ENCODE results near the gene ADAMTSL1.

The ADAMTSL1 gene

DNA sequence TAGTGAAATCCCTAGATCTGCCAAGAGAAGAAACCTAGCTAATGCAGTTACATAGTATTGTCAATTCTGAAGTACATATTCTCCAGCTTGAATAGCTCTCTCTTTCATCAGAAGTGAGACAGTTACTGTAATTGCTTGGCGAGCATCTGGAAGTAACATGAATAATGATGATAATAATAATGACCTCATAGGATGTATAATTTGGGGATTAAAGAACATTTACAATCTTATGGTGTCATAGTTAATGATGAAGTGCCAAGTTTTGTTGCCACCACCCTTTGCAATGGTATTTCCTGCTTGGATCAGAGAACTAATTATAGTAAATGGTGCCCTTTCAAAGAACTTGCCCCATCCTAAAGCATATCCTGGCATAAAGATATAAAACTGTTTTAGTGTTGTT, 201.4 kb downstream of the ADAMTSL1 start:
- DNase-seq, result no peak

DNA sequence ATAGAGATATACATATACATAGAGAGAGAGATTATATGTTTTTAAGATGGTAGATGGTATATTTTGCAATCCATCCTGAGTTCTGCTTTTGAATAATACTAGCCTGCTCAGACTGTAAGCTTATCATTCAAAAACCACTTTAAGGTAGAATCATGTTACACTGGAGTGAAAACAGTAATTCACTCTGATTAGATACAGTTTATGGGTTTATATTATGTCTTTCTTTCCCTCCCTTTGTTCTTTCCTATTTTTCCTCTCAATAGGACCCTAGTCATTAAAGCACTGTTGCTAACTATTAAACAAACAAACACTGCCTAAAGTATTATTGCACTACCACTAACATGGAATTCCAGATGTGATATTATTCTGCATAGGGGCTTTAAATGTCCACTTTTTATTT, 202.0 kb downstream of the ADAMTSL1 start:
- DNase-seq, result no peak

DNA sequence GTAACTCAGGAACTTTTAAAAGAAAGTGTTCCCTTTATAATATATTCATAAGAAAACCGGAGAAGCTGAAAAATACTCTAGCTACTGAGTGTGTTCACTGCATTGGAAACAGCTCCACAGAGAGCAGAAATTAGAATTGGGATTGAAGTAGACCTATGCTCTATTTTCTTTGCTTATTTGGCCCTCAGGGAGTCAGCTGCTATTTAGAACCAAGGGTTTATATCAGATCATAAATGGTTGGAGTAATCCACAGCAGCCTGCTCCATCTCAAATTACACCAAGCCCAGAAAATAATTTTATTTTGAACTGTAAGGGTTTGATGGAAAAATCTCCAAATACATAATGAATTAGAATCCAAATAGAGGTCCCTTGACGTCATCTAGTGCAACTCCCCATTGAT, 202.6 kb downstream of the ADAMTSL1 start:
- DNase-seq, result no peak

DNA sequence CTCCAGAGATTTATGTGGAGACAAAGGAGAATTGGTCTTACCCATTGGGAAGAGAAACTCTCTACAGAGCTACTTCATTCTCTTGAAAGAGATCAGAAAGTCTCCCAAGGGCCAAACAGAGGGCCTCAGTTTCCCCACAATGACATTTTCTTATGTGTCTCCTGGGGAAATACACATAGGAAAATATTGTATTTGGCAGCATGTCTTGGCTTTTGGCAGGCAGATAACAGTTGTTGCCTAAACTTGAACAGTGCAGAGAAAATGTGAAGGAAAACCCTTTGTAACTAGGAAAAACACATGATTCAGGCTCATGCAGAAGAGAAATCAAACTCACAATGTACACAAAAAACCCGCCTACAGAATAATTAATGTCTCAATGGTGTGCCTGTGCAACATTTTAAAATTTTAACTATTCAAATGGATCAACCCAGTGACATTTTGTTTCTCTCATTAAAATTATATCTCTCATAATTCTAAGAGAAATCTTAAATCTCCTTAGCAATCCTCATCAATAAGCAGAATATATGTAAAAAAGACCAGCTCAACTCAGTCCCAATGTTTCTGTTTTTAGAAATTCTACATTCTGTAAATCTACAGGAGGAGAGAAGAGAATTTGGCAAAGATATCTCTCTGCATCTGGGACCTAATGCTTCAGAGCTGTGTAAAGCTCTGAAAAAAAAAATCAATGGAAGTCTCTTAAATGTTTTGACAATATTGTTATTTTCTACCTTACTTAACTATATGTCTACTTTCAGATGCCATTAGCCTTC, 205.1 kb downstream of the ADAMTSL1 start:
- no peak for DNase-seq

DNA sequence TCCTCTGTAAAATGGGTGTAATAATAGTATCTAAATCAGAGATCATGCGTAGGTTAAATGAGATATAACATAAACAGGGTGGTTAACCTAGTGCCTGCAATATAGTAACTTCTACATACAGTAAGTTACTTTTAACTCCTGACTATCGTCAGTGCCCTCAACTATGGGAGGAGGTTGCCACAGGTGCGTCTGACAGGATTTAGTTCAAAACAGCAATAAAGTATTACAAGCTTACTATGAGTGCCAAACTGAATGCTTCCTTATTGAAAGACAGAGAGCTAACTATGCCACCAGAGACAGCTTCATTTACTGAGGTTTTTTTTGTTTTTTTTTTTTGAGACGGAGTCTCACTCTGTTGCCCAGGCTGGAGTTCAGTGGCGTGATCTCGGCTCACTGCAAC, 209.0 kb downstream of the ADAMTSL1 start:
- no peak for DNase-seq

DNA sequence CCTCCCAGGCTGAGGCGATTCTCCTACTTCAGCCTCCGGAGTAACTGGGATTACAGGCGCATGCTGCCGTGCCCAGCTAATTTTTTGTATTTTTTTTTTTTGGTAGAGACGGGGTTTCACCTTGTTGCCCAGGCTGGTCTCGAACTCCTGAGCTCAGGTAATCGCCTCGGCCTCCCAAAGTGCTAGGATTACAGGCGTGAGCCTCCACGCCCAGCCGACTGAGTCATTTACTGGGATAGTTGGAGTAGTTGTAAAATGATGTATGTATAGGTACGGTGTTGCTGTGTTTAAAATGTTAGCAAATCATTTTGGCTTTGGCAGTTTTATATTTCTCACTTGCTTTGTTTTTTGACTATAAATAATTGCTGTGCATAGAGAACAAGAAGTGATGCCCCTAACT, 209.4 kb downstream of the ADAMTSL1 start:
- no peak for DNase-seq

DNA sequence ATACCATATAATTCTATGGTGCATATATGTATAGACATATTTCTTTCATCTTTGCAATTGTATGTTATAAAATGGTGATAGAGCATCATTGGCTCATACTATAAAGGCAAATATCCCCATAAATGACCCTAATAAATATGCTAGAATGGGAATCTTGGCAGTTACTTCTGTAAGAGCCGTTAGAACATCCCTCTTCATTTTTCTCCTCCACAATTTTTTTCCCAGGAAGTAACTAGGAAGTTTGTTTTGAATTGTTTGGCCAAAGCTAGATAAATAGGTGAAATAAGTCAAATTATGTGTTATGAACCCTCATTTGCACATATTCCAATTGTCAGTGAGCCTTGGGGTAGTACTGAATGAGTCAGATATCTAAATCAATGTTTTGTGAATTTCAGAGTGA, 209.9 kb downstream of the ADAMTSL1 start:
- DNase-seq, result no peak

DNA sequence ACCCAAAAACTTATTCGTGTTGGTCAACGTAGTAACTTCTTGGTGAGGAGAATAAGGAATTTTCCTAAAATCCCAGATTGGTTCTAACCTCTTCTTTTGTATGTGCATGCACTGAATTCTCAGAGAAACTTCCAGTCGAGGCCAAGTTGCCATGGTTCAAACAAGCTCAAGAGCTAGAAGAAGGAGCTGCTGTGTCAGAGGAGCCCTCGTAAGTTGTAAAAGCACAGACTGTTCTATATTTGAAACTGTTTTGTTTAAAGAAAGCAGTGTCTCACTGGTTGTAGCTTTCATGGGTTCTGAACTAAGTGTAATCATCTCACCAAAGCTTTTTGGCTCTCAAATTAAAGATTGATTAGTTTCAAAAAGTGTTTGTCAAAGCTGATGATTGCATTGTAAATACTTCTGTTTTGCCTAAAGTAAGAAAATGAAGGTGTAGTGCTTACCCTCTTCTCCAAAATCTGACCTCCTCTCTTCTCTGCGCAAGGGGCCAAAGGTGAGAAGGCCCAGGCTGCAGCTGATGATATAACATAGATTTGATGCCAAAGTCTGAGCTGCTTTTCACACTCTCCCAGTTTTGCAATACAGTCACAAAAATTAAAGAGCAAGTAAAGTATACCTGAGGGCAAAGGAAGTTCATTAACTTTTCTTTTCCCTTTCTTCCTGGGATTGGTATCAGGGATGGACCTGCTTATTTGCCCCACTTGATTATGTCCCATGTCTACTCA, 210.8 kb downstream of the ADAMTSL1 start:
- no peak for DNase-seq

DNA sequence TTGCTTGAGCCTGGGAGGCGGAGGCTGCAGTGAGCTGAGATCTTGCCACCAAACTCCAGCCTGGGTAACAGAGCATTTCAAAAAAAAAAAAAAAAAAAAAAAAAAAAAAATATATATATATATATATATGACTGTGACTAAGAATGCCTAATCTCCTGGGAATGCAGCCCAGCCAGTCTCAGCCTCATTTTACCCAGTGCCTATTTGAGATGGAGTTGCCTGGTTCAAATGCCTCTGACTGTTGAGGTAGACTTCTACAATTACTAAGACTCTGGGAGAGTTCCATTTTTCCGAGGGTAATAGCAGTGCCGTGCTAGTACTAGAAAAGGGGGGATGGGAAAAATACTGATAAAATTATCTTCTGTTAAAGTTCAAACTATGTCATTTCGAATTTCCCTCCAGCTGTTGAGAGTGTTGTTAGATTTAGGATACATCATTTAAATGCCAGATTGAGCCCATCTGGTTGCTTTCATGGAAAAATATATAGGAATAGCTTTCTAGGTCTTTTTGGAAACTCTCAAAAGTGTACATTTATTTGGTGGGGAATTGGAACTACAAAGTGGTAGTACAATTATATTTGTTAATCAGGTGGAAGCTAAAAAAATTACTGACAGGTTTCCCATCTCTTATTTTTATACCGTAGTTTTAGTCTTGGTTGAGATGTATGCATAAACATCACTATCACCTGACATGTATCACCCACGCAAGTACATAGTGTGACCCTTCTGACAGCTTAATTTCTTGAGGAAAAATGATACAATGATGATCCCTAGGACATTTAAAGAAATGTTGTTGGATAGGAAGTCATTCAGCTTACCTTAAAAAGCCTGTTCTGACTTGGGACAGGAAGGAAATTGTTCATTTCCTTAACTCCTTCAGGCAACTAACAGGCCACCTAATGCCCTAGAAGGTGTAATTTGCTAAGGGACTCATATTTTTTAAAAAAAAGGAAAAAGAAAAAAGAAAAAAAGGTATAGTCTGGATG, 214.9 kb downstream of the ADAMTSL1 start:
- DNase-seq, result no peak

DNA sequence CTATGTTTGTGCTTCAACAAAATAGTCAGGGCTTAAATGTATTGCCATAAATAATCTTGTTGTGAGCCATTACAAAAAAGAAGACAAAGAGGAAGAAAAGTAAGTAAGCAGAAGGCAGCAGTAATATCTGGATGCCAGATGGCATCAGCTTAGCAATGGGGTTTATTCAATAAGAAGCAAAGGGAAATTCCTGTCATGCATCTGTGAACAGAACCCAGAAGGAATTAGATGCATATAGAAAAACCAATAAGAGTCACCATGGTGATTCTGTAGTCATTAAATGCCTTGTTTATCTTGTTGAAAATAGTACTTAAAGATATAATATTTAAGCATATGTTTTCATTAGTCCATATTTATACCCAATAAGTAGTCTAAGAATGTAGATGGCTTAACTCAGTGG, 216.0 kb downstream of the ADAMTSL1 start:
- DNase-seq, result no peak

DNA sequence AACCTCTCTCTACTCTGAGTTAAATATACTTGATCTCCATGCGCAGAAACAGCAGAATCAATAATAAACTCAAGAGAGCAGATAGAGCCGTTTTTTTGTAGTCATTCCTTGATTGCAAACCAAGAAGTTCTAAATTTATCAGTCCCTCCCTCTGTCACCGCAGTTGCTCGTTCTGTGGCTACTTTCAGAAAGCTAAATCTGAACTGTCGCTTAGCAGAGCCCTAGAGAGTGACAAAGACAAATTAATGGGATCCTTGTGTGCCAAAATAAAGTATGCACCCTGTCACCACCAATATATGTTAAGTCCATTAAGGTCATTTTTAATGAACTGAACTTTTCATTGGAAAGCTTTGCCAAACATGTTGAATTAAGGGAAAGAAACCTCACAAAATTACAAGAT, 218.3 kb downstream of the ADAMTSL1 start:
- no peak for DNase-seq

DNA sequence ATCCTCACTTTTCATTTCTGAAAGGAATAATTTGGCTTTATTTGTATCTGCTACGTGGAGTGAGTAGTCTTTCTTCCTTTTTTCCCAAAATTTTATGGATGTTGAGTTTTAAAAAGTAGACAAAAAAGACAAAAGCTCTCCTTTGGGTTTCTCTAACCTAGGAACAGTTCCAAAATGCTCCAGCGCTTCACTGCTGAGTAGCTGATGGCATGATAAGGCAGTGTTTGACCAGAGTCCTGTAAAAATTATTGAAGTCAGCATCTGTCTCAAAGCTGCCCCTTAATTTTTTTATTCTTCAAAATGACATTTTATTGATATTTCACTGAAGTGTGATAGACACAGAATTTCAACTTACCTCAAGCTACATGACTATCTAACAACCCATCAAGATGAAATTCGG, 219.0 kb downstream of the ADAMTSL1 start:
- no peak for DNase-seq

DNA sequence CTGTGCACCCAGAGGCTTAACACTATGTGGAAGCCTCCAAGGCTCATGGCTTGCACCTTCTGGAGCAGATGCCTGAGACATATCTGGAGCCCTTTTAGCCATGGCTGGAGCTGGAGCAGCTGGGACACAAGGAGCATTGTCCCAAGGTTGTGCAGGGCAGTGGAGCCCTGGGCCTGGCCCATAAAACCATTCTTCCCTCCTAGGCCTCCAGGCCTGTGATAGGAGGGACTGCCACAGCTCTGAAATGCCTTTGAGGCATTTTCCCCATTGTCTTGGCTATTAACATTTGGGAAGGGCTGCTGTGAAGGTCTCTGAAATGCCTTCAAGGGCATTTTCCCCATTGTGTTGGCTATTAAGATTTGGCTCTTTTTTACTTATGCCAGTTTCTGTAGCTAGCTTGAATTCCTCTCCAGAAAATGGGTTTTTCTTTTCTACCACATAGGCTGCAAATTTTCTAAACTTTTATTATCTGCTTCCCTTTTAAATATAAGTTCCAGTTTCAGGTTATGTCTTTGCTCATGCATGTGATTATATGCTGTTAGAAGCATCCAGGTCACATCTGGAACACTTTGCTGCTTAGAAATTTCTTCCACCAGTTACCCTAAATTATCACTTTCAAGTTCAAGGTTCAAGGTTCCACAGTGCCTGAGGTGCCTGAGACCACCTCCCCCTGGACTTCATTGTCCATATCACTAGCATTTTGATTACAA, 221.2 kb downstream of the ADAMTSL1 start:
- DNase-seq, result no peak

DNA sequence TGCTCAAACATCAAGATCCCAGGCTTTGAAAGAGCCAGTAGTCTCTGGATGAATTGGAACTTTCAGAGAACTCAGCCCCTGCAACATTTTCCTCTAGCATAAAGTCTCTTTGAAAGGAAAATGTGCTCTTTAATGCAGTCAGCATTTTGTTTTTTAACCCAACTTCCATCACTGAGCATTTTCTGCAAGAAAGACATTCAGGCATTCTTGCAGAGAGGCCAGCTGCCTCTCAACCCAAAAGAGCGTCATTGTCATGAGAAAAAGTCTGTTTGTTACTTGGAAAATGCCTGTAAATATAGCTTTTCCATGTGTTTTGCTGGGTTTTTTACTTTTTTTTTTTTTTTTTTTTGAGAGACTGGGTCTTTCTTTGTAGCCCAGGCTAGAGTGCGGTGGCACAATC, 225.0 kb downstream of the ADAMTSL1 start:
- DNase-seq, result no peak

DNA sequence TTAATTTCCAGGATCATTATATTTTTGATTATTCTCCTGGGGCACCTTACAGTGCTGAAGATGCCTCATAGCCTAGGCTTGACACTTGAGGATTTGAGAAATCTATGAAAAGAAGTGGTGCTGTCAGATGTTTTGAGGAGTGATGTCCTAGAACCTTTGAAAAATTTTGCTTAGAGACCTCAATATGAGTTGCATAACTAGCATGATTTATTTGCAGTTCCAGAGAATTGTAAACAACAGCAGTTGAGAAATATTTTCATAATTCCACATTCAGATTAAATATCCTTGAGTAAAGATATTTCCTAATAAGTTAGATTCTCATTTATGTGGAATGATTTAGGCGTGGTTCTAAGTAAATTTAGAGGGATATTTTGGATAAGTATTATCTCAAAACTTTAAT, 225.8 kb downstream of the ADAMTSL1 start:
- no peak for DNase-seq

DNA sequence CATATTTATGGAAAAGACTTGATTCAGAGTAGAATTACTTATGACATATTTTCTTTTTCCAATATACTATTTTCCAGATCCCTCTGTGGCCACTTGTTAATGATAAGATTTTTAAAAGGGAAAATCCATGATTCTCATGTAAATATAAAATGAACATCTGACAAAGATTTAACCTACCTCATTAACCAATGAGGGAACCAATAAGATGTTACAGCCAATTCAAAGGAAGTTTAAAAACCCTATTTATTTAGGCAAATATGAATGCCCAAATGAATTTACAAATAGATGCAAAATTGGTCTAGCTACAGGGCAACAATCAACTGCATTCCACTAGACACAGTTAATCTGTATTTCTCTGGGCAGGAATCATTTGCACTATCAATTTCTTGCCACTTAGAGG, 226.8 kb downstream of the ADAMTSL1 start:
- DNase-seq, result no peak

DNA sequence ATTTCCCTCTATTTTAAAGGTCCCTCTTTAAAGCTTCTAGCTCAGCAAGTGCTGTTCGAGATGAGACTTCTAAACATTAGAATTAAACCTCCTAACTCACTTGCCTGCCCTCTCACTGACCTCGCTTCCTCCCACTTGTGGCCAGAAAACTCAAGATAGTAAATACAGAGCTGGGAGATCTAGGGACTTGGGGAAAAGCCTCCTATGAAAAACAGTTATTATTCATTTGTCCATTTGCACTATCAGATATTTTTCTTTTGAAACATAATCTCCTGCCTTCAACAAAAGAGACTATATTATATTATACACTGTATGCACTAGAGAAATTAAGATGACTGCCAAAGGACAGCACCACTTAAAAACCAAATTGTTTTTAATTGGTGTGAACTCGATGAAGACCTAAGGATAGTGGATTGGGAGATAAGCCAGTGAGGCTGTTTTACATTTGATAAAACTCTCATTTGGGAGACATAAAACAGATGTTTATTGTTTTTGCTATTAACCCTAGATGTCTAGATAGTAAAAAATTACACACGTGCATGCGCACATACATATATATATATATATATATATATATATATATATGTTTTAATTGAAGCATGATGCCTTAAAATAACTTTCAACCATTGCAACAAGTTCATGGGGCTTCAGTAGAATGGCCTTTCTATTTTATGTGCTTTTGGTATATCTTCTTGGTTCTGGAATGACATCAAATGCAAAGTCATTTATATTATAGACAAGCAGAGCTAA, 229.4 kb downstream of the ADAMTSL1 start:
- DNase-seq, result no peak

DNA sequence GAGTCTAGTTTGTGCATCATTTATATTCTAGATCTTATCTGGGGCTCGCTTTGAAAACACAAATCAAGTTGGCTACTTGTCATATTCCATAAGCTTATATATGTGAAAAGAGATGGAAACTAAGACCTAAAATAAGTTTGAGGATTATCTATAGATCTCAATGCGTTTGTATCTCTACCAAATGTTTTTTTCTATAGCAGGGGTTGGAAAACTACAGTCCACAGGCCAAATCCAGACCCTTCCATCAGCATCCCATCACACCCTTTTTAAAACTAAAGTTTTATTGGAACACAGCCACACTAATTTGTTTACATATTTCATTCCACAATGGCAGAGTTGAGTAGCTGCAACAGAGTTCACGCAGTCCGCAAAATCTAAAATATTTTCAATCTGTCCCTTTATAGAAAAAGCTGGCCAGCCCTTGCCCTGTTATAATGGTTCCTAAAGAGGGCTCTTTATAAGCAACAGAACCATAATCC, 230.0 kb downstream of the ADAMTSL1 start:
- DNase-seq, result no peak

DNA sequence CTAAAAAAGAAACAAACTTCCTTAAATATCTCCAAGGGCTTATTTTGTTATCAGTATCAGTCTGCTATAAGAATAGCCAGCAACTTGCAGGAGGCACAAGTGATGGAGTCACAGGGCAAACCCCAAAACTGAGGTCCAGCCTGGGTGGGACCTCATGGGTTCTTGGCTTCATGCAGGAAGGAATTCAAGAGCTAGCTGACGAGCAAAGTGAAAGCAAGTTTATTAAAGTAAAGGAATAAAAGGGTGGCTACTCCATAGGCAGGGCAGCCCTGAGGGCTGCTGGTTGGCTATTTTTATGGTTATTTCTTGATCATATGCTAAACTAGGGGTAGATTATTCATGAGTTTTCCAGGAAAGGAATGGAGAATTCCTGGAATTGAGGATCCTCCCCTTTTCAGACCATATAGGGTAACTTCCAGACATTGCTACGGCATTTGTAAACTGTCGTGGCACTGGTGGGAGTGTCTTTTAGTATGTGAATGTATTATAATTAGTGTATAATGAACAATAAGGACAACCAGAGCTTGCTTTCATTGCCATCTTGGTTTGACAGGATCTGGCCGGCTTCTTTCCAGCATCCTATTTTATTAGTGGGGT, 231.9 kb downstream of the ADAMTSL1 start:
- no peak for DNase-seq

DNA sequence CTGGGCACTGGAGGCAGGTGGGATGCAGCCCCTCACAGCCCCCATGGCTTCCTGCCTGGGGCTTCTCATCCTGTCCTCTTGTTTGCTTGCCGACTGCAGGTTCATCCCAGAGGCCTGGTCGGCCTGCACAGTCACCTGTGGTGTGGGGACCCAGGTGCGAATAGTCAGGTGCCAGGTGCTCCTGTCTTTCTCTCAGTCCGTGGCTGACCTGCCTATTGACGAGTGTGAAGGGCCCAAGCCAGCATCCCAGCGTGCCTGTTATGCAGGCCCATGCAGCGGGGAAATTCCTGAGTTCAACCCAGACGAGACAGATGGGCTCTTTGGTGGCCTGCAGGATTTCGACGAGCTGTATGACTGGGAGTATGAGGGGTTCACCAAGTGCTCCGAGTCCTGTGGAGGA, 232.7 kb downstream of the ADAMTSL1 start:
- DNase-seq, result no peak

DNA sequence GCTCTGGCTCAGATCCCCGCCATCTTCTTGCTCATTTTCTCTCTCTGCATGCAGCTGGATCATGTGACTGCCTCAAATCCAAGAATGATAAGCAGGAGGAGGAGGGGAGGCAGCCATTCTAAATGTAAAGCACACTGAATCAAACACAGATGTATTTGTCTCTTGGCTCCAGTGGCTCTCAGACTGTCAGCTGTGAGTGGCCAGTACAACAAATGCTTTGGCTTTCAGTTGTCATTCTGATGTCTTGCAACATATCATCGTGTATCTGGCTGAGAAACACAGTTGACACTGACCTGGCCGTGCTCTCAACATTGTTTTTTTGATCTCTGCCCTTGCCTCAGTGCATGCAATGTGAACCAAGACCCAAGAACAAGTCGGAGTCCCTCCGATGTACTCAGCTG, 233.1 kb downstream of the ADAMTSL1 start:
- no peak for DNase-seq

Measured in CD4-positive, alpha-beta T cell treated with Interleukin-21 for 1 hour (primary cell).